Ureter (tissue), 1 donor: ENCODE data around the gene YPEL2. TPM values are rescaled to one million over a fixed set of nuclear protein-coding genes. Genes with fewer than 3 reads are reported as not detected.

ENCODE experiments used
- DNase-seq: peaks from one replicate; pipeline ENCODE4 v3.0.0-alpha.2; 2020; ENCODE audit warnings: low spot score
- total RNA-seq: library from RNA; stranded (reverse); gene quantifications from one replicate; pipeline ENCODE4 v1.2.4, GENCODE V29; 2023
- donor health status: DM: yes; HTN: yes; CAD: no.

The YPEL2 gene
- total RNA-seq, 1 donor from 2014 or later = 29.4 TPM

GRCh38 chr17:59433586-59433985 lies 102.1 kb downstream of the YPEL2 start:
- DNase-seq = no peak

- no peak for DNase-seq
Observed at GRCh38 chr17:59434429-59434828, 103.0 kb downstream of the YPEL2 start.

DNA sequence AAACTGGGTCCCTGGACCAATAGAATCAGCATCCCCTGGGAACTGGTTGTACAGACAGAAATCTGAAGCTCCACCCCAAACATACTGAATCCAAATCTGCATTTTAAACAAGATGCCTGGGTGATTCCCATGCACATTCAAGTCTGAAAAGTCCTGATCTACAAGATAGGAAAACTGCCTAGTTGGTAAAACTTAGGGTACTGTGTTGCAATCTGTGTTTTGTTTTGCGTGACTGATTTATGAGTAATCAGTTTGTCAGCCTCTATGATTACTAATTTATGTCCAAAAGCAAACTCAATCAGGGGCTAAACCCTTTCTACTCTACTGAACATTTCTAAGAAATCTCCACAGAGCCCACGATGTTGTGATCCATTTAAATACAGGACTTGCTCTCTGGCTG lies 103.8 kb downstream of the YPEL2 start:
- no peak for DNase-seq

- no peak for DNase-seq
Observed at GRCh38 chr17:59436900-59437299, 105.4 kb downstream of the YPEL2 start.

DNA sequence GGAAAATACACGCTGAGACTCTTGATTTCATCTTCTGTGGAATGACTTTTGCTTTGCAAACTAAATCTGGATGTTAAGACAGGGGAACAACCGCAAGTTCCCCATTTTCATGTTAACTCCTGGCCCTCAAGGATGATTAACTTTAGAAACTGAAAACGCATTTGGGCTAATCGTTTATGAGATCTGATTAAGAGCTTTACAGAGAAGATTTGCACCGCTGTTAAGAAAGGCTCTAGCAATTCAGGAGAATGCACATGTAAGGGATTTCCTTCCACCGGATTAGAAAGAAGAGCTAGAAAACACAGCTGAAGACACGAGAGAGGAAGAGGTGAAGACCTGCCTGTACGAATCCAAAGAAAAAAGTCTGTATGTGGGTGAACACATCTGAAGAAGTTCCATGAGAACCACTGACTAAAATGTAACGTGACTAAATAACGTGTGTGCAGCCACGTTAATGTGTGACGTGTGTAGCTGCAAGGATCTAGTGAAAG lies 106.4 kb downstream of the YPEL2 start:
- no peak for DNase-seq

- no peak for DNase-seq
Observed at GRCh38 chr17:59439262-59439661, 107.8 kb downstream of the YPEL2 start.

GRCh38 chr17:59439741-59440211 lies 108.3 kb downstream of the YPEL2 start:
- DNase-seq = no peak

GRCh38 chr17:59440757-59441463 lies 109.5 kb downstream of the YPEL2 start:
- peak; percentile 93 for DNase-seq

DNA sequence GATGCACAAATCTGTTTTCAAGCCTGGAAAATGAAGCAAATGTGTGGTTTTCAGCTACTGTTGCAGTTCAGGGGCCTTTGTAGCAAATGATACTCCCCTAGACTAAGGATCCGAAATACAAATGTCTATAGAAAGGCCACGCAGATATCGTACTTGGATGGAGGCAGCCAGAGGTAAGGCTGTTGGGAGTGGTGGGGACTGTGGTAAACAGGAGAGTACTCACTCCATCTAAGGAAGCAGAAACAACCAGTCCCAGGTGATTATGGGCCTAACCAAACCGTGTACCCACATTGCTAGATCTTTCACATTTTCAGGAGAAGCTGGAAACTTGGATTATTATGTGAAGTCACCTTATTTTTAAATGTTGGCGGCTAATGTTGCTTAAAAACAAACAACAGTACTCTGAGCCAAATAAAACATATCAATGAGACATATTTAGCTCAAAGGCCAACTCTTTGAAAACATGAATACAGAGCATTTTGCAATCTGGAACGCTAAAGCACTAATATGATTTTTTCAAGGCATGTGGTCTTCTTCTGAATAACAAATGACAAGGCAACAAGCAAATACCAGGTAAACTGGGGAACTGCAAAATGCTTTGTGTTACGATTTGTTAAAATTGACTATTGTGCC lies 110.1 kb downstream of the YPEL2 start:
- no peak for DNase-seq

DNA sequence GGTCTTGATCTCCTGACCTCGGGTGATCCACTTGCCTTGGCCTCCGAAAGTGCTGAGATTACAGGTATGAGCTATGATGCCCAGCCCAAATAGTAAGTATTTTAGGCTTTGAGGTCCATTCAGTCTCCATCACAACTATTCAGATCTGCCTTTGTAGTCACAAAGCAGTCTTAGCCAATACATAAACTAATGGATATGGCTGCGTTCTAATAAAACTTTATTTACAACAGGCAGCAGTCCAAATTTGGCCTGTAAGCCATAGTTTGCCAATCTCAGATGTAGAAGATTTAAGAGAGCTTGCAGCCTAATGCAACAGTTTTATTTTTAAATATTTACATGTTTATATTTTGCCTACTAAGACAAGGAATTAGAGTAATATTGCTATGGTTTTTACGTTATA lies 111.7 kb downstream of the YPEL2 start:
- no peak for DNase-seq

Other genes starting within 250 kb of the YPEL2 start
- 17.2 TPM for gene TRIM37, start 224.8 kb upstream of the YPEL2 start, total RNA-seq
- 27.6 TPM for gene SKA2, start 176.5 kb upstream of the YPEL2 start, total RNA-seq
- 1.0 TPM for gene PRR11, start 175.9 kb upstream of the YPEL2 start, total RNA-seq
- gene SMG8, start 121.6 kb upstream of the YPEL2 start, total RNA-seq = 10.8 TPM
- 3.6 TPM for gene GDPD1, start 111.1 kb upstream of the YPEL2 start, total RNA-seq
- 30.4 TPM for gene DHX40, start 234.0 kb downstream of the YPEL2 start, total RNA-seq